Brain microvascular endothelial cell (primary cell): Measurements from ENCODE around the gene NFATC1.

Source experiments
- DNase-seq: peaks from one replicate; pipeline ENCODE4 v3.0.0-alpha.2; 2020
- H3K27ac ChIP-seq: fragments of 250-450 bp; sonication (Bioruptor Pico); 2 replicates; pipeline ENCODE4 v1.5.1; 2020; ENCODE audit warnings: mild to moderate bottlenecking, moderate library complexity
- H3K27me3 ChIP-seq: fragments of 250-450 bp; sonication (Bioruptor Pico); replicated peaks from 2 replicates; pipeline ENCODE4 v1.5.1; 2020; ENCODE audit warnings: mild to moderate bottlenecking
- H3K36me3 ChIP-seq: fragments of 250-450 bp; sonication (Bioruptor Pico); replicated peaks from 2 replicates; pipeline ENCODE4 v1.5.1; 2020; ENCODE audit warnings: mild to moderate bottlenecking
- H3K4me3 ChIP-seq: 2 replicates; pipeline ENCODE4 v1.5.1; 2011; ENCODE audit warnings: low read depth, mild to moderate bottlenecking, control low read depth, low read length, moderate library complexity
- CTCF ChIP-seq: IDR thresholded peaks from 2 replicates; pipeline ENCODE4 v1.5.1; 2011; ENCODE audit warnings: low read depth, mild to moderate bottlenecking, moderate library complexity, low read length, control low read depth, inconsistent platforms; ENCODE audit errors: missing control alignments
- in situ Hi-C: cut with HindIII; loops from 2 replicates; pipeline ENCODE4 v1.10.0; 2017; ENCODE audit warnings: low sequenced_read_pairs, low pct_ligation_motif_present

NFATC1 gene

GRCh38 chr18:79508565-79509535 is 113.1 kb downstream of the NFATC1 start:
- Histone ChIP-seq H3K36me3 (no peaks in the 10 kb centered on the region), H3K4me3 (no peak overlapping the region), H3K27me3 (no peaks in the 10 kb centered on the region), H3K27ac (no peak overlapping the region)
- in situ Hi-C loops, result no loop called here
- no peak for DNase-seq
- TF ChIP-seq CTCF, result no peak

GRCh38 chr18:79509536-79509930 is 113.8 kb downstream of the NFATC1 start:
- Histone ChIP-seq H3K27ac (no peak overlapping the region), H3K36me3 (no peaks in the 10 kb centered on the region), H3K4me3 (no peak overlapping the region), H3K27me3 (no peaks in the 10 kb centered on the region)
- no peak for TF ChIP-seq CTCF
- no peak for DNase-seq
- in situ Hi-C loops, result no loop called here

DNA sequence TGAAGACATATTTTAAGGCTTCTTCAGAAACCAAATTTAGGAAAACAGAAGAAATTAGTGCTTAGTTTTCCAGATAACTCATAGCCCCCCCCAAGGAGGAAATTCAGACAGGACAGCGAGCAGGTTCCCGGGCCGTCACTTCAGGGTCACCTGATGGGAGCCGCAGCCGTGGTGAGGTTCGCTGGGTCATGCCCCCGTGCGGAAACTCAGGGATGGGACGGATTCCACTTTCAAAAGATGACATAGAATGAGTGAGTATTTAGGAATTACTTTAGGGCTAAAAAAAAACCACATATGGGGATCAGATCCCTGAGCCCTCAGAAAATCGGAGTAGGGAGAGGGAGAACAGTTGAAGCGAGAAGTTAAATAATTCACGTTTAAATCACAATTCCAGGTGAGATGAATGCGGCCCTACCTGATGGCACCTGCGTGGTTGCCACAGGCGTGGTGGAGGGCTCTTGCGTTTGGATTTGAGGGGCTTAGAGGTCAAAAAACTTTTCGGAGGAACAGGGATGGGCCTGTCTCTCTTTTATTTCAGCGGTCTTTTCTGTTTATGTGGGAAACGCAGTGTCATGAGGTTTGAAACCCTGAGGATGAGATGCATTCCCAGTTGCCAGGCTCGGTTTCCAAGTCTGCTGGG is 114.4 kb downstream of the NFATC1 start:
- no peak for DNase-seq
- in situ Hi-C loops, result no loop called here
- no peak overlapping the region for H3K27ac ChIP-seq
- no peak overlapping the region for H3K4me3 ChIP-seq
- H3K36me3 ChIP-seq, result no peaks in the 10 kb centered on the region
- no peaks in the 10 kb centered on the region for H3K27me3 ChIP-seq
- no peak for TF ChIP-seq CTCF

DNA sequence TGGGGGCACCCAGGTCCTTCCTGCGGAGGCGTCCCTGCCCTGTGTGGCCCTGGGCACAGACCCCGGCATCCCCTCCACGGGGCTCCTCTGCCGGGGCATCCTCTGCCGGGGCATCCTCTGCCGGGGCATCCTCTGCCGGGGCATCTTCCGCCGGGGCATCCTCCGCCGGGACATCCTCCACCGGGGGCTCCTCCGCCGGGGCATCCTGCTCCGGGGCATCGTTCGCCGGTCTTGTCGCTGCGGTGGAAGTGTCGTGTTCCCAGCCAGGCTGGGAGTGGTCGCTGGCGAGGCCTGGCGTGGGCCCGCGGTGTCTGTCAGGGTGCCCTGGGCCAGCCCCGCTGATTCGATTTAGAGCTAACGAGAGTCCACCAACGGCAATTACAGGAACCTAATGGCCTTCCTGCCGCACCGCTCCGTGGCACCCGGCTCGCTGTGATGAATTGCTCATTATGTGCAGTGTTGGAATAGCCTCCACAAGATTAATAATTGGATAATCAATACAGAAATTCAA is 115.1 kb downstream of the NFATC1 start:
- Histone ChIP-seq H3K36me3 (no peaks in the 10 kb centered on the region), H3K4me3 (no peak overlapping the region), H3K27me3 (no peaks in the 10 kb centered on the region), H3K27ac (no peak overlapping the region)
- no peak for TF ChIP-seq CTCF
- in situ Hi-C loops, result no loop called here
- DNase-seq, result no peak

- no peak for TF ChIP-seq CTCF
- DNase-seq, result no peak
- in situ Hi-C loops, result no loop called here
- H3K36me3 ChIP-seq, result no peaks in the 10 kb centered on the region
- H3K27ac ChIP-seq, result no peak overlapping the region
- H3K27me3 ChIP-seq, result peaks cover 4% of the 10 kb centered on the region
- no peak overlapping the region for H3K4me3 ChIP-seq
Measured at GRCh38 chr18:79511271-79511670, 115.5 kb downstream of the NFATC1 start.
